H1 (cell line): Measurements from ENCODE around the gene CUL4A.

Experiments used
- CTCF ChIP-seq, 3 experiments: IDR thresholded peaks; 1 replicate in 2 of 3; 2 replicates in 1 of 3; pipeline versions ENCODE4 v1.5.1 to v1.6.1; 2011; ENCODE audit warnings: low read length in 3 of 3, mild to moderate bottlenecking in 3 of 3, inconsistent platforms in 2 of 3, low read depth in 1 of 3, moderate library complexity in 1 of 3; ENCODE audit not compliant: insufficient read depth in 1 of 3; ENCODE audit errors: control extremely low read depth in 1 of 3
- EGR1 ChIP-seq: IDR thresholded peaks from 2 replicates; pipeline ENCODE4 v1.6.1; 2011; ENCODE audit warnings: low read depth, low read length, borderline replicate concordance
- KDM1A ChIP-seq: fragments of 200-600, 300-600 bp; sonication (generic); IDR thresholded peaks from 2 replicates; pipeline ENCODE4 v1.7.1; 2016; ENCODE audit warnings: mild to moderate bottlenecking, low read length, borderline replicate concordance
- NRF1 ChIP-seq: IDR thresholded peaks from 2 replicates; pipeline ENCODE4 v1.6.1; 2011; ENCODE audit warnings: mild to moderate bottlenecking, low read depth, low read length, improper control_type of control experiment
- POLR2AphosphoS5 ChIP-seq: IDR thresholded peaks from 2 replicates; pipeline ENCODE4 v1.6.1; 2011; ENCODE audit warnings: low read depth, low read length
- SIX5 ChIP-seq: IDR thresholded peaks from 2 replicates; pipeline ENCODE4 v1.6.1; 2011; ENCODE audit warnings: mild to moderate bottlenecking, low read depth, low read length
- SUZ12 ChIP-seq: fragments of 200-600 bp; sonication (generic); IDR thresholded peaks from 2 replicates; pipeline ENCODE4 v1.6.1; 2012; ENCODE audit warnings: mild to moderate bottlenecking, inconsistent platforms, low read length, moderate library complexity, mixed read lengths
- TAF7 ChIP-seq: optimal IDR thresholded peaks from 2 replicates; pipeline ENCODE3; 2011; ENCODE audit warnings: low read depth, mild to moderate bottlenecking, inconsistent platforms, low read length, moderate library complexity, borderline replicate concordance
- ZNF274 ChIP-seq: IDR thresholded peaks from 2 replicates; pipeline ENCODE4 v1.7.0; 2012; ENCODE audit warnings: low read length, borderline replicate concordance; ENCODE audit errors: extremely low read depth
- TF ChIP-seq, protein P1 (sequence below): IDR thresholded peaks from 2 replicates; pipeline ENCODE4 v1.6.1; 2011; ENCODE audit warnings: low read depth, mild to moderate bottlenecking, low read length; ENCODE audit not compliant: insufficient read depth

GRCh38 chr13:113273851-113274590 lies 64.6 kb downstream of the CUL4A start:
- TF ChIP-seq ZNF274, result no peak
- no peak for TF ChIP-seq SIX5
- no peak for TF ChIP-seq SUZ12
- TF ChIP-seq POLR2AphosphoS5, result no peak
- TF ChIP-seq, protein P1, sequence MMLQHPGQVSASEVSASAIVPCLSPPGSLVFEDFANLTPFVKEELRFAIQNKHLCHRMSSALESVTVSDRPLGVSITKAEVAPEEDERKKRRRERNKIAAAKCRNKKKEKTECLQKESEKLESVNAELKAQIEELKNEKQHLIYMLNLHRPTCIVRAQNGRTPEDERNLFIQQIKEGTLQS, result no peak
- TF ChIP-seq CTCF (IDR thresholded peaks at IDR 0.05; ENCODE audit: control extremely low read depth in 1 of 3, insufficient read depth in 1 of 3, low read depth in 1 of 3, low read length in 3 of 3), result no peak
- TF ChIP-seq TAF7, result no peak
- no peak for TF ChIP-seq NRF1
- TF ChIP-seq EGR1, result no peak
- no peak for TF ChIP-seq KDM1A
